ENCODE measurements around the gene ATP10A.
A peak's percentile ranks its signal among the peaks of the same experiment; 100 is the strongest.

The ATP10A gene

DNA sequence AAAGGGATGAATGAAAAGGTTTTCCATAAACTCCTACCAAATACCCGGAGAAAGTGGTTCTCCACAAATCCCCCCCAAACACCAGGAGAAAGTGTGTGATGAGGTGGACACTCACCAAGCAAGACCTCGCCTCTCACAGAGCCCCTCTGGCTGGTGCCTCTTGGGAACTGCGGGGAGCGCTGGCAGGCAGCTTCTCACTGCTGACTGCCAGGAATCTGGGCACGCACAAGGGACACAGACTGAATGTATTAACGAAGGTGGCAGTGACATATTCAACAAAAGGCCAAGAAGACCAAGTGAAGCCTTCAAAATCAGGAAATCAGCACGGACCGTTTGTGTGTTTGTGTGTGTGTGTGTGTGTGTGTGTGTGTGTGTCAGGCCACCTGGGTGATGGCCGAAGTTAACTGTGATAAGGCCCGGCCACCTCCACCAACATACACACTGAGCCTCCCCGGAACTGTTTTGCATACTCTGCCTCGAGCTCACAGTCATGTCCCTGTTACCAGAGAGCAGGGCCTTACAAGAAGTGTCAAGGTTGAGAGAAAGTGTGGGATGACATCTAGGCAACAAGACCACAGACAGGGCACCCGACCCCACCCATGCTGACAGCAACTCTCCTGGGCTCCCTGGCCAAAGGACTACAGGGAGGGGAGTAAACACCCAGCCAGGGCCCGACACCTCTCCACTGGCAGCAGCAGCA, 18.0 kb downstream of the ATP10A start:
- no peak overlapping the region for H3K4me3 ChIP-seq (ENCODE audit: low read depth, low read length)
- peak; percentile 19 for DNase-seq (ENCODE audit: low read depth)
- TF ChIP-seq, protein P1, sequence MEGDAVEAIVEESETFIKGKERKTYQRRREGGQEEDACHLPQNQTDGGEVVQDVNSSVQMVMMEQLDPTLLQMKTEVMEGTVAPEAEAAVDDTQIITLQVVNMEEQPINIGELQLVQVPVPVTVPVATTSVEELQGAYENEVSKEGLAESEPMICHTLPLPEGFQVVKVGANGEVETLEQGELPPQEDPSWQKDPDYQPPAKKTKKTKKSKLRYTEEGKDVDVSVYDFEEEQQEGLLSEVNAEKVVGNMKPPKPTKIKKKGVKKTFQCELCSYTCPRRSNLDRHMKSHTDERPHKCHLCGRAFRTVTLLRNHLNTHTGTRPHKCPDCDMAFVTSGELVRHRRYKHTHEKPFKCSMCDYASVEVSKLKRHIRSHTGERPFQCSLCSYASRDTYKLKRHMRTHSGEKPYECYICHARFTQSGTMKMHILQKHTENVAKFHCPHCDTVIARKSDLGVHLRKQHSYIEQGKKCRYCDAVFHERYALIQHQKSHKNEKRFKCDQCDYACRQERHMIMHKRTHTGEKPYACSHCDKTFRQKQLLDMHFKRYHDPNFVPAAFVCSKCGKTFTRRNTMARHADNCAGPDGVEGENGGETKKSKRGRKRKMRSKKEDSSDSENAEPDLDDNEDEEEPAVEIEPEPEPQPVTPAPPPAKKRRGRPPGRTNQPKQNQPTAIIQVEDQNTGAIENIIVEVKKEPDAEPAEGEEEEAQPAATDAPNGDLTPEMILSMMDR (IDR thresholded peaks at IDR 0.05; ENCODE audit: insufficient read depth, low read depth, low read length, missing control alignments) = no peak

DNA sequence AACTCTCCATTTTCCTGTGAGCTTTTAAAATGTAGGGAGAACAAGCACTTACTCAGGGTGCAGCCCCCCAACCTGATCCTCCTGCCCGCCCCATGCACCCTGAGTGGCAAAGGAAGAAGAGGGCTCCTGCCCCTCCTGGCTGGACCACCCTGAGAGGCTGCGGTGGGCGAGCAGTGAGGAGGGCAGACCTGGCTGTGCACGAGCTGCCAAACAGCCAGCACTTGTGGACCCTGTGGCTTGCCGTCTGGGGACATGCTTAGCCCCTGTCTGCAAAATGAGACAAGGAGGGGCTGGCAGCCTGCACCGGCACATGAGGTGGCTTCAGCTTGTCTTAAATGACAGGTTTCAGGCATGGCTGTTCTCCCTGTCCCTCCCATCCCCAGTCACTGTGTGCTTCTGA, 18.6 kb downstream of the ATP10A start:
- no peak overlapping the region for H3K4me3 ChIP-seq (ENCODE audit: low read depth, low read length)
- no peak for DNase-seq (ENCODE audit: low read depth)
- TF ChIP-seq, protein P1 (IDR thresholded peaks at IDR 0.05; ENCODE audit: insufficient read depth, low read depth, low read length, missing control alignments) = no peak

DNA sequence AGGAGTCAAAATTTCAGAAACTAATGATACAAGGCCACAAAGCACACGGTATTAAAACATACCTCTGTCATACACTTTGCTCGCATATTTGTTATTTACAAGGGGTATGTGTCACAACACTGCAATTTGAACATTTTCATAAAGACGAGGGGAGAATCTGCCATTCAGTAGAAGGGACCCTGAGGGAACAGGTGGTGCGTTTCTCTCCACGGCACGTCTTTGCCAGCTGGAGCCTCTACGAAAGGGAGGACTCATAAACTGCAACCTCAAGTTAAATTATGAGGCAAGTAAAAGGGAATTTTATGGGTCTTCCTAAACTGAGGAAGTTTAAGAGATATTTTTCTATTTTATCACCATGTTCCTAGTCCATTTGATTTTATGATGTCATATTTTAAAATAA, 19.1 kb downstream of the ATP10A start:
- no peak for DNase-seq (ENCODE audit: low read depth)
- no peak overlapping the region for H3K4me3 ChIP-seq (ENCODE audit: low read depth, low read length)
- TF ChIP-seq, protein P1 (IDR thresholded peaks at IDR 0.05; ENCODE audit: insufficient read depth, low read depth, low read length, missing control alignments) = no peak

DNA sequence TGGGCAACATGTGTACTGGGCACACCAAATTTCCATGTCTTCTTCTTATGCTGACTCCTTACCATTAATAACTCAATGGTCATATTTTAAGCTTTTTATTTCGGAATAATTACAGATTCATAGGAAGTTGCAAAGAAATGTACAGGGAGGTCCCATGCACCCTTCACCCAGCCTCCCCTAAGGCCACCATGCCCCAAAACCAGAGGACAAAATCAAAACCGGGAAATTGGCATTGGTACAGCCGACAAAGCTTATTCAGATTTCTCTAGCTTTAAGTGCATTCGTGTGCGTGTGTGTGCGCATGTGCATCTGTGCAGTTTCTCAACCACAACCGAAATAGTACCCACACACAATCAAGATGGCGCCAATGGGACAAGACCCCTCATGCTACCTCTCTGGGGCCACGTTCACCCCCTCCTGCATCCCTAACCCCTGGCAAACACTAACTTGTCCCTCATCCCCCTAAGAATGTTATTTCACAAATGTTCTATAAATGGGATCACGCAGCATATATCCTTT, 23.4 kb downstream of the ATP10A start:
- TF ChIP-seq, protein P1 (IDR thresholded peaks at IDR 0.05; ENCODE audit: insufficient read depth, low read depth, low read length, missing control alignments) = no peak
- no peak for DNase-seq (ENCODE audit: low read depth)
- H3K4me3 ChIP-seq (ENCODE audit: low read depth, low read length) = no peak overlapping the region

DNA sequence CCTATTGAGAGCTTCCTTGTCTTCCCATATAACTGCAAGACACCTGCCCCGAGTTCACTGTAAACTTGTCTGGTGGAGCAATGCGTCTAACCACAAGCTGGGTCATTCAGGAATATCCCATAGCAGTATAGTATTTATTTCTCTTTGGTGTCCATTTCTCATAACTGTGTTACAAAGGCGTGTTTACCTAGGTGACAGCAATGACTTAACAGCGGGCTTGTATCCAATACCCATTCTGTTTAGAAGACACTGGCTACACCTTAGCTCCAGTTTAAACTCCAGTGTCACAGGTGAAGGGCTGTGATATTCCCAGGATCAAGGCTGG, 24.3 kb downstream of the ATP10A start:
- TF ChIP-seq, protein P1 (IDR thresholded peaks at IDR 0.05; ENCODE audit: insufficient read depth, low read depth, low read length, missing control alignments) = no peak
- no peak for DNase-seq (ENCODE audit: low read depth)
- no peak overlapping the region for H3K4me3 ChIP-seq (ENCODE audit: low read depth, low read length)

DNA sequence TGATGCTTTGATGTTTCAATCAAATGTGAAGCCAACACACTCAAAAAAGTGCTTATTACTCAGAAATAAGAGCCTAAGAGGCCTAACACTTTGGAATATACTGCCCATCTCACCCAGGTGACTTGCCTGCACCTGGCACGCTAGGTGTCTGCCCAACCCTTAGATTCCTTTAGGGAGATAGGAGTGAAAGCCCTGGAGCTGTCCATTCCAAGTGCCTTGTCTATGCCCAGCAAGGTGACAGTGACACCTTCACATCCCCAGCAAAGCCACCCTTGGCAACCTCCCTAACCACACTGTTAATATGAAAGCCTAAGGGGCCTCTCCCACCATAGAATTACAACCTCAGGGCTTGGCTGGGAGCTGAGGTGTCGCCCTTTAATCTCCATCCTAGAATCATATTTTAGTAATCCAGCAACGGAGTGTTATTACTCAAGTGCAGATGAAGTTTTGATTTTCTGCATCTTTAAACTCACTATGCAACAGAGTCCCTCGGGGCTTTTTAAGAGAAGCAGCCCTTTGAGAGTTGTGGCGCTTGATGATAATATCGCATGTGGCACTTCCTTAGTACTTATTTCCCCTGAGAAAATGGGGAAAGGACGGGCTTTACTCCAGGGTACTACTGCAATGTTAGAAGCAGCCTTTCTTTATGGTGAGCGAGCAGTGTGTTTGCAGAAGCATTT, 24.8 kb downstream of the ATP10A start:
- no peak for DNase-seq (ENCODE audit: low read depth)
- H3K4me3 ChIP-seq (ENCODE audit: low read depth, low read length) = no peak overlapping the region
- TF ChIP-seq, protein P1 (IDR thresholded peaks at IDR 0.05; ENCODE audit: insufficient read depth, low read depth, low read length, missing control alignments) = no peak
